K562 (cell line): Measurements from ENCODE around the gene RERE. TPM values are rescaled to one million over a fixed set of nuclear protein-coding genes. Genes with fewer than 3 reads are reported as not detected.
A peak's percentile ranks its signal among the peaks of the same experiment; 100 is the strongest.

Experiments used
- ATAC-seq: fragments of 200-7000 bp; cut with Tn5 transposase; 3 replicates; pipeline ENCODE4 v1.9.1; 2020; ENCODE audit warnings: moderate library complexity
- BruUV-seq: library from RNA; stranded (reverse); fragments of 400-500 nt; replicated peaks from 2 replicates; lab custom pipeline; 2021; lab: Mats Ljungman, UMichigan
- CTCF ChIA-PET: fragments of 300-600 bp; formaldehyde crosslinking; extraction: SDS; loops from one replicate; lab custom pipeline; 2021; ENCODE audit warnings: low intra/inter-chr PET ratio; lab: Yijun Ruan, JAX
- POLR2A ChIA-PET: fragments of 300-600, 350-650 bp; sonication (Branson Sonifier 250); formaldehyde crosslinking; extraction: SDS; loops from one replicate; lab custom pipeline; 2021; ENCODE audit warnings: antibody characterized with exemption, inconsistent platforms; lab: Yijun Ruan, JAX
- DNase-seq, 4 experiments: peaks; one replicate each; pipeline versions ENCODE4 v3.0.0 to v3.0.0-alpha.2; 2011 to 2018; ENCODE audit warnings: low spot score in 3 of 4, mixed read lengths in 3 of 4; ENCODE audit errors: extremely low read depth in 1 of 4
- FAIRE-seq: peaks from 2 replicates; lab custom pipeline; 2011; peaks lifted over from hg19 to GRCh38; lab: Jason Lieb, UNC
- H2AFZ ChIP-seq: 2 replicates; pipeline ENCODE4 v1.6.0; 2011; ENCODE audit warnings: low read depth, low read length, control low read depth, inconsistent platforms
- H3K27ac ChIP-seq: fragments of 200-600 bp; 3 replicates; pipeline ENCODE4 v1.8.0; 2011; ENCODE audit warnings: low read depth, mild to moderate bottlenecking, control low read depth, inconsistent platforms, low read length, moderate library complexity, mixed read lengths; ENCODE audit errors: extremely low read depth
- H3K27me3 ChIP-seq, 2 experiments: fragments of 300-600 bp in 1 of 2; 2 replicates in 1 of 2; 3 replicates in 1 of 2; pipeline versions ENCODE4 v1.6.0 to v1.8.0; 2011; ENCODE audit warnings: inconsistent platforms in 2 of 2, low read length in 2 of 2, mild to moderate bottlenecking in 1 of 2, mixed read lengths in 1 of 2, moderate library complexity in 1 of 2; ENCODE audit not compliant: control insufficient read depth in 2 of 2, insufficient read depth in 2 of 2
- H3K36me3 ChIP-seq: fragments of 300-600 bp; 3 replicates; pipeline ENCODE4 v1.8.0; 2011; ENCODE audit warnings: mild to moderate bottlenecking, low read length, inconsistent platforms; ENCODE audit not compliant: control insufficient read depth, insufficient read depth
- H3K4me1 ChIP-seq, 2 experiments: fragments of 200-600 bp in 1 of 2; replicated peaks in 1 of 2; 2 replicates in 1 of 2; 3 replicates in 1 of 2; pipeline versions ENCODE4 v1.5.1 to v1.8.0; 2011; ENCODE audit warnings: inconsistent platforms in 2 of 2, low read length in 2 of 2, mild to moderate bottlenecking in 1 of 2, mixed read lengths in 1 of 2, moderate library complexity in 1 of 2; ENCODE audit not compliant: control insufficient read depth in 2 of 2, insufficient read depth in 2 of 2
- H3K4me2 ChIP-seq: 2 replicates; pipeline ENCODE4 v1.6.1; 2011; ENCODE audit warnings: low read length, control low read depth, inconsistent platforms, mixed read lengths; ENCODE audit not compliant: insufficient read depth
- H3K4me3 ChIP-seq: fragments of 200-600 bp; sonication (generic), shearing (Covaris generic); 2 replicates; pipeline ENCODE4 v1.5.1; 2016; ENCODE audit warnings: control low read depth, inconsistent platforms
- H3K79me2 ChIP-seq: fragments of 200-600 bp; 3 replicates; pipeline ENCODE4 v1.8.0; 2011; ENCODE audit warnings: low read length, inconsistent platforms; ENCODE audit not compliant: control insufficient read depth, insufficient read depth
- H3K9ac ChIP-seq, 2 experiments: 2 replicates each; pipeline versions ENCODE4 v1.6.0 to v1.6.1; 2011; ENCODE audit warnings: low read depth in 2 of 2, low read length in 2 of 2, control low read depth in 1 of 2, inconsistent platforms in 1 of 2, mild to moderate bottlenecking in 1 of 2, mixed read lengths in 1 of 2; ENCODE audit not compliant: insufficient read depth in 1 of 2
- H3K9me1 ChIP-seq: one replicate; pipeline ENCODE4 v1.6.0; 2011; ENCODE audit warnings: inconsistent platforms, mild to moderate bottlenecking, low read length, moderate library complexity; ENCODE audit not compliant: control insufficient read depth, insufficient read depth
- H3K9me3 ChIP-seq: replicated peaks from 2 replicates; pipeline ENCODE4 v1.5.1; 2011; ENCODE audit warnings: low read depth, low read length, inconsistent platforms; ENCODE audit not compliant: control insufficient read depth, insufficient read depth
- H4K20me1 ChIP-seq: replicated peaks from 2 replicates; pipeline ENCODE4 v1.6.1; 2011; ENCODE audit warnings: low read length, inconsistent platforms, mixed read lengths; ENCODE audit not compliant: control insufficient read depth, insufficient read depth
- BDP1 ChIP-seq: IDR thresholded peaks from 3 replicates; pipeline ENCODE4 v1.6.1; 2011; ENCODE audit not compliant: insufficient read length, insufficient read depth
- BRD9 ChIP-seq: fragments of 450-650 bp; IDR thresholded peaks from 2 replicates; pipeline ENCODE4 v1.6.1; 2018; ENCODE audit warnings: low read depth; ENCODE audit not compliant: partially characterized antibody
- DPF2 ChIP-seq: fragments of 450-650 bp; IDR thresholded peaks from 2 replicates; pipeline ENCODE4 v1.6.1; 2016
- MYNN ChIP-seq, 2 experiments: sonication (generic); formaldehyde crosslinking in 1 of 2; IDR thresholded peaks; 2 replicates each; pipeline versions ENCODE4 v1.5.0 to v1.6.1; 2016 to 2020; ENCODE audit warnings: antibody characterized with exemption in 1 of 2, missing genetic modification reagents in 1 of 2
- RBM15 ChIP-seq: fragments of 200-400 bp; formaldehyde crosslinking; IDR thresholded peaks from 2 replicates; pipeline ENCODE4 v1.6.1; 2018; ENCODE audit warnings: mild to moderate bottlenecking, low read length, moderate library complexity; ENCODE audit not compliant: insufficient read depth
- SIN3A ChIP-seq, 2 experiments: fragments of 150-350 bp in 1 of 2; IDR thresholded peaks; 2 replicates each; pipeline ENCODE4 v1.6.1; 2011 to 2016; ENCODE audit warnings: borderline replicate concordance in 2 of 2, low read depth in 2 of 2, low read length in 2 of 2, mild to moderate bottlenecking in 2 of 2, moderate library complexity in 2 of 2; ENCODE audit not compliant: control insufficient read depth in 1 of 2
- SP2 ChIP-seq: IDR thresholded peaks from 2 replicates; pipeline ENCODE4 v1.6.1; 2011; ENCODE audit warnings: mild to moderate bottlenecking, low read depth, low read length, moderate library complexity; ENCODE audit not compliant: poor library complexity, severe bottlenecking; ENCODE audit errors: extremely low read depth
- ZNF24 ChIP-seq: fragments of 450-650 bp; IDR thresholded peaks from 2 replicates; pipeline ENCODE4 v1.6.1; 2016
- ZNF316 ChIP-seq: fragments of 450-650 bp; IDR thresholded peaks from 2 replicates; pipeline ENCODE4 v1.6.1; 2016
- ZNF347 ChIP-seq: fragments of 450-650 bp; formaldehyde crosslinking; IDR thresholded peaks from 2 replicates; pipeline ENCODE4 v1.4.0; 2020; ENCODE audit warnings: low read depth, mild to moderate bottlenecking, moderate library complexity
- ZNF507 ChIP-seq: conservative IDR thresholded peaks from 2 replicates; pipeline ENCODE4 v1.6.1; 2017; ENCODE audit warnings: missing genetic modification characterization, missing compliant biosample characterization
- ZNF695 ChIP-seq: fragments of 450-650 bp; formaldehyde crosslinking; IDR thresholded peaks from 2 replicates; pipeline ENCODE4 v1.4.0; 2020; ENCODE audit warnings: mild to moderate bottlenecking, moderate library complexity
- ZSCAN29 ChIP-seq: fragments of 450-650 bp; IDR thresholded peaks from 2 replicates; pipeline ENCODE4 v1.6.1; 2017
- WGBS: fragments of 100-300 bp; shearing (Covaris generic); methylation state at CpG from one replicate; pipeline ENCODE4 v1.1.6; 2016; ENCODE audit warnings: low coverage, mixed read lengths; ENCODE audit not compliant: insufficient coverage; ENCODE audit errors: missing lambda C conversion rate; 5-methylcytosine and 5-hydroxymethylcytosine counted together
- in situ Hi-C: fragments of 300-500 bp; cut with MboI; formaldehyde crosslinking; loops from 4 replicates; pipeline ENCODE4 v1.15.0; 2018; ENCODE audit warnings: inconsistent platforms, mixed read lengths
- intact Hi-C: fragments of 100-400 bp; cut with micrococcal nuclease; formaldehyde crosslinking; loops from 2 replicates; pipeline ENCODE4 v1.14.2; 2022
- polyA plus RNA-seq, 8 experiments: library from polyadenylated mRNA; depleted of rRNA in 4 of 8; stranded (reverse) in 5 of 8; unstranded in 3 of 8; fragments of >200 nt; fragmentation: Nextera tagmentation in 2 of 8; fragmentation: Illumina TruSeq in 1 of 8; extraction: Ambion mirVana in 2 of 8; extraction: Trizol in 1 of 8; gene quantifications; 2 replicates each; pipeline versions ENCODE4 v1.2.1 to v1.2.3, GENCODE V29; 2011 to 2014; ENCODE audit warnings: inconsistent platforms in 1 of 8, missing spikeins in 1 of 8
- total RNA-seq, 7 experiments: library from RNA; depleted of rRNA in 6 of 7; stranded (reverse); fragments of >200 nt in 6 of 7; fragmentation: Illumina TruSeq in 2 of 7; extraction: Trizol in 2 of 7; gene quantifications; 2 replicates each; pipeline versions ENCODE4 v1.2.1 to v1.2.3, GENCODE V29; 2011 to 2021; ENCODE audit warnings: low replicate concordance in 1 of 7
- TF ChIP-seq, protein P1 (sequence below): sonication (generic); formaldehyde crosslinking; IDR thresholded peaks from 2 replicates; pipeline ENCODE4 v1.8.0; 2022; ENCODE audit warnings: missing genetic modification reagents, mild to moderate bottlenecking, borderline replicate concordance
- TF ChIP-seq, protein P2 (sequence below), 2 experiments: fragments of 450-650 bp; IDR thresholded peaks; 2 replicates each; pipeline ENCODE4 v1.6.1; 2016
- TF ChIP-seq, protein P3 (sequence below): sonication (generic); IDR thresholded peaks from 2 replicates; pipeline ENCODE4 v1.6.1; 2016
- TF ChIP-seq, protein P4 (sequence below): sonication (generic); formaldehyde crosslinking; IDR thresholded peaks from 2 replicates; pipeline ENCODE4 v1.8.1; 2022; ENCODE audit warnings: missing genetic modification reagents

RERE gene
- total and polyA plus RNA-seq, 9 of the 15 experiments (the other 6 are each of a cell fraction or from before 2014, with no cell fraction given): 3.0 to 51.5 (median 13.4) TPM

DNA sequence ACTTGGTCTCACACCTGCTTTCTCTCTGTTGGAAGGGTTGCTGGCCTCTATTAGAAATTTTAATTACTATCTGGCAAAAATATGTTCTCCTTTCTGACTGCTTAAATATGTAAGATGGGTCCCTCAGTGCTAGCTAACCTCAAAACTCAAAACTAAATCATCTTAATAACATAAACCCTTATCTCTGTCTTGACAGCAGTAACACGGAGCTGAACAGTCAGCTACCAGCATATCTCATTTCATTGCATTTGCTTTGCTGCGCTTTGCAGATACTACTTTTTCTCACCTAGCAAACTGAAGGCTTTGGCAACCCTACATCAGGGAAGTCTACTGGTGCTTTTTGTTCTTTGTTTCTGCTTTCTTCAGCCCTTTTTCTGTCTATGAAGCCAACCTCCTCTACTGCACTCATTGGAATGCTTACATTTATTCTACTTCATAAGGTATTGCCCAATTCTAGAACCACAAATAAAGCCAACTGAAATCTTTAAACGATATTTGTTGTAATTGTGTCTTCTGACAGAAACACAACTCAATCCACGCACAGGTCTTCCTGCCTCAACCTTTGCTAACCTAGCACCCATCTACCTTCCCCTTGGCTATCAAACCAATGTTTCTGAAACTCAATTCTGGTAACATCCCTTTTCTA lies 95.6 kb downstream of the RERE start:
- H3K9me1 ChIP-seq: no peaks in the 10 kb centered on the region
- peaks cover 64% of the 10 kb centered on the region for H3K79me2 ChIP-seq
- intact Hi-C loops: loop anchor here (10.0 kb wide), 1 partner anchor 347 kb away; no protein-coding TSS in a partner anchor
- H2AFZ ChIP-seq: no peak overlapping the region
- no peak overlapping the region; a peak in 1 of 4 replicates for H3K9ac ChIP-seq
- POLR2A ChIA-PET: interaction anchor here (0.6 to 1.8 kb wide), 6 partner anchors 8 to 183 kb away, joined by 3 to 5 read pairs (median 3); no protein-coding TSS in a partner anchor
- H3K4me2 ChIP-seq: peak overlapping the region; percentile 3; the same call in 1 of the 2 replicates
- H3K4me3 ChIP-seq: no peak overlapping the region
- H3K36me3 ChIP-seq: no peaks in the 10 kb centered on the region
- H3K9me3 ChIP-seq: no peaks in the 10 kb centered on the region
- peak; percentile 88 for FAIRE-seq
- 23% methylated on average over 4 of the region's 4 CpGs for WGBS
- H3K4me1 ChIP-seq: peaks cover under 1 to 19% of the 10 kb centered on the region in 2 experiments
- no TSS peak for BruUV-seq
- in situ Hi-C loops: no loop called here
- peak overlapping the region; percentile 19; the same call in 2 of the 3 replicates for H3K27ac ChIP-seq
- H3K27me3 ChIP-seq: no peaks in the 10 kb centered on the region
- CTCF ChIA-PET: no interaction called here
- DNase-seq: peak in 2 of 4 experiments; percentile 51 to 74
- H4K20me1 ChIP-seq: peaks cover 15% of the 10 kb centered on the region; the same call in 1 of the 2 replicates
- ATAC-seq: peak; percentile 77
- TF ChIP-seq MYNN (IDR thresholded peaks at IDR 0.05) (no peak), MYNN (CRISPR knock-in tag; IDR thresholded peaks at IDR 0.05) (no peak), RBM15 (no peak), BDP1 (no peak), SP2 (no peak), ZNF347 (CRISPR knock-in tag) (no peak), ZNF316 (no peak), DPF2 (peak; percentile 64), BRD9 (no peak), ZNF695 (CRISPR knock-in tag) (no peak), SIN3A (IDR thresholded peaks at IDR 0.05; ENCODE audit: borderline replicate concordance in 2 of 2, control insufficient read depth in 1 of 2, low read depth in 2 of 2, low read length in 2 of 2) (no peak), ZNF24 (no peak), ZSCAN29 (no peak), ZNF507 (no peak)
- TF ChIP-seq, protein P1, sequence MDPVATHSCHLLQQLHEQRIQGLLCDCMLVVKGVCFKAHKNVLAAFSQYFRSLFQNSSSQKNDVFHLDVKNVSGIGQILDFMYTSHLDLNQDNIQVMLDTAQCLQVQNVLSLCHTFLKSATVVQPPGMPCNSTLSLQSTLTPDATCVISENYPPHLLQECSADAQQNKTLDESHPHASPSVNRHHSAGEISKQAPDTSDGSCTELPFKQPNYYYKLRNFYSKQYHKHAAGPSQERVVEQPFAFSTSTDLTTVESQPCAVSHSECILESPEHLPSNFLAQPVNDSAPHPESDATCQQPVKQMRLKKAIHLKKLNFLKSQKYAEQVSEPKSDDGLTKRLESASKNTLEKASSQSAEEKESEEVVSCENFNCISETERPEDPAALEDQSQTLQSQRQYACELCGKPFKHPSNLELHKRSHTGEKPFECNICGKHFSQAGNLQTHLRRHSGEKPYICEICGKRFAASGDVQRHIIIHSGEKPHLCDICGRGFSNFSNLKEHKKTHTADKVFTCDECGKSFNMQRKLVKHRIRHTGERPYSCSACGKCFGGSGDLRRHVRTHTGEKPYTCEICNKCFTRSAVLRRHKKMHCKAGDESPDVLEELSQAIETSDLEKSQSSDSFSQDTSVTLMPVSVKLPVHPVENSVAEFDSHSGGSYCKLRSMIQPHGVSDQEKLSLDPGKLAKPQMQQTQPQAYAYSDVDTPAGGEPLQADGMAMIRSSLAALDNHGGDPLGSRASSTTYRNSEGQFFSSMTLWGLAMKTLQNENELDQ: no peak
- TF ChIP-seq, protein P2, sequence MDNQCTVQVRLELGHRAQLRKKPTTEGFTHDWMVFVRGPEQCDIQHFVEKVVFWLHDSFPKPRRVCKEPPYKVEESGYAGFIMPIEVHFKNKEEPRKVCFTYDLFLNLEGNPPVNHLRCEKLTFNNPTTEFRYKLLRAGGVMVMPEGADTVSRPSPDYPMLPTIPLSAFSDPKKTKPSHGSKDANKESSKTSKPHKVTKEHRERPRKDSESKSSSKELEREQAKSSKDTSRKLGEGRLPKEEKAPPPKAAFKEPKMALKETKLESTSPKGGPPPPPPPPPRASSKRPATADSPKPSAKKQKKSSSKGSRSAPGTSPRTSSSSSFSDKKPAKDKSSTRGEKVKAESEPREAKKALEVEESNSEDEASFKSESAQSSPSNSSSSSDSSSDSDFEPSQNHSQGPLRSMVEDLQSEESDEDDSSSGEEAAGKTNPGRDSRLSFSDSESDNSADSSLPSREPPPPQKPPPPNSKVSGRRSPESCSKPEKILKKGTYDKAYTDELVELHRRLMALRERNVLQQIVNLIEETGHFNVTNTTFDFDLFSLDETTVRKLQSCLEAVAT (IDR thresholded peaks at IDR 0.05): 0 out of 4 replicates have a peak, but pooled peaks of 1 of the 2 experiments have one; percentile 10
- TF ChIP-seq, protein P3, sequence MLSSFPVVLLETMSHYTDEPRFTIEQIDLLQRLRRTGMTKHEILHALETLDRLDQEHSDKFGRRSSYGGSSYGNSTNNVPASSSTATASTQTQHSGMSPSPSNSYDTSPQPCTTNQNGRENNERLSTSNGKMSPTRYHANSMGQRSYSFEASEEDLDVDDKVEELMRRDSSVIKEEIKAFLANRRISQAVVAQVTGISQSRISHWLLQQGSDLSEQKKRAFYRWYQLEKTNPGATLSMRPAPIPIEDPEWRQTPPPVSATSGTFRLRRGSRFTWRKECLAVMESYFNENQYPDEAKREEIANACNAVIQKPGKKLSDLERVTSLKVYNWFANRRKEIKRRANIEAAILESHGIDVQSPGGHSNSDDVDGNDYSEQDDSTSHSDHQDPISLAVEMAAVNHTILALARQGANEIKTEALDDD: peak; percentile 83
- TF ChIP-seq, protein P4, sequence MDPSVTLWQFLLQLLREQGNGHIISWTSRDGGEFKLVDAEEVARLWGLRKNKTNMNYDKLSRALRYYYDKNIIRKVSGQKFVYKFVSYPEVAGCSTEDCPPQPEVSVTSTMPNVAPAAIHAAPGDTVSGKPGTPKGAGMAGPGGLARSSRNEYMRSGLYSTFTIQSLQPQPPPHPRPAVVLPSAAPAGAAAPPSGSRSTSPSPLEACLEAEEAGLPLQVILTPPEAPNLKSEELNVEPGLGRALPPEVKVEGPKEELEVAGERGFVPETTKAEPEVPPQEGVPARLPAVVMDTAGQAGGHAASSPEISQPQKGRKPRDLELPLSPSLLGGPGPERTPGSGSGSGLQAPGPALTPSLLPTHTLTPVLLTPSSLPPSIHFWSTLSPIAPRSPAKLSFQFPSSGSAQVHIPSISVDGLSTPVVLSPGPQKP (CRISPR knock-in tag): no peak
